Inflammatory macrophage (primary cell): Measurements from ENCODE around the gene C5orf58.

Source experiments
- DNase-seq, 2 donors: peaks; one replicate each; pipeline ENCODE4 v3.0.0-alpha.2; 2020 to 2022
- total RNA-seq, 18 experiments: gene quantifications; one replicate each; lab custom pipeline; 2026; ENCODE audit warnings: mixed read lengths in 6 of 18, inconsistent platforms in 2 of 18; lab: John Stamatoyannopoulos, UW

C5orf58 gene, protein sequence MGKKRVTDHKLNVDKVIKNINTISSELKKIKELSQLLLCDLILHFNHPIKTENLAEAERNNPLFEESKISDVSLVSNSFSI
- 0 to 0.10 (median 0) reads per million in 18 experiments for total RNA-seq

GRCh38 chr5:170232786-170233185 is at the start of gene C5orf58:
C5orf58 (plus strand) TSS chr5:170232985; CDS start chr5:170234977, 1,992 bp downstream.
- no peak for DNase-seq

- peak; percentile 51 to 64 for DNase-seq
Observed at GRCh38 chr5:170183816-170184687, 48.7 kb upstream of the C5orf58 start.

GRCh38 chr5:170184737-170185136 is 48.0 kb upstream of the C5orf58 start:
- DNase-seq, result no peak

GRCh38 chr5:170186156-170186555 is 46.6 kb upstream of the C5orf58 start:
- DNase-seq, result peak; percentile 60 to 83

DNA sequence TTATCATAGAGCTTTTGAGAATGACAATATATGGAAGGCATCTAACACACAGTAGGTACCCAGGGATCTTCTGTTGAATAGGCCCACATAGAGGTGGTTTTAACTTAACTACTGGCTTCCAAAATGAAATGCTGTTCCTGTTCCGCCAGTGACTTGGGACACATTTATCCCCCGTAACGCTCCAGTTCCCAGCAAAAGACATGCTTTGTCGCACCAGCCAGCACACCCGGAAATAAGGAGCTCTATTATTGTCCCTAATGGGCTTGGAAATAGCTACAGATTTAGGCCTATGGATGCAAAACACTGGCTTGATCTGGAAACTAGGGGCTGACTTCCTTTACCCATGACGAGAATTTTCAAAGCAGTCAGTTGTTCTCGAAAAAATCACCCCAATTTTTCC is 45.9 kb upstream of the C5orf58 start:
- no peak for DNase-seq

- peak; percentile 37 to 63 for DNase-seq
Observed at GRCh38 chr5:170190436-170191134, 42.2 kb upstream of the C5orf58 start.

DNA sequence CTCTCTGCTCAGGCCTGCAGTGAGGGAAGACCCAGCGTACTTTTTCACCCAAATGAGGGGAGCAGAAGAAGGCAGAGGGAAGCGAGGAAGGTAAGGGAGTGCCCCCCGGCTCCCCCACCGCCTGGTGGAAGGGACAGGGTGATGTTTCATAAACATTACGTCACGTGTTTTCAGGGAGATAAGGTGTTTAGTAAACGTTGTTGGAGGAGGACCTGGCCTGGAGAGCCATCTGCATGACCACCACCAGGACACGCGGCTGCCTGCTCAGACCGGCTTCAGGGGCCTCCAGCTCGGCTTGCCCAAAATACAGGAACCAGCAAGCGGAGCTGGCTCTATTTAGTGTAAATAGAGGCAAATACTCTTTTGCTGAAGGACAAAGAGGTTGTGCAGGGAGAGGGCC is 40.0 kb upstream of the C5orf58 start:
- no peak for DNase-seq

GRCh38 chr5:170195961-170196360 is 36.8 kb upstream of the C5orf58 start:
- no peak for DNase-seq

DNA sequence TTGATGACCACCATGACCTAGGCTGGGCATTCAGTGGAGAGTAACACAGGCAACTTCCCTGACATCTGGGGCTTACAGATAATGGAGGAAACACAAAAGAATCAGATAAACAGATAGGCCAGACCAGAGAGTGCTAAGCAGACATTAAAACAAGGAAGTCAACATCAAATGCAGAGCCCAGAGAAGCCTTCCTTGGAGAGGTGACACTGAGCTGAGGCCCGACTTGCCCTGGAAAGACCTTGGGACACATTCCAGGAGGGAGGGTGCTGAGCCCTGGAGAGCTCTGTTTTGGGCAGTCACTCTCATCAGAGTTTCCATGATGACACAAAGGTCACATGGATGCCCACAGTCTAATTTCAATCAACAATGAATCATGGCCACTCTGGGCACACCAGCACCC is 31.9 kb upstream of the C5orf58 start:
- DNase-seq, result peak; percentile 8 to 9

DNA sequence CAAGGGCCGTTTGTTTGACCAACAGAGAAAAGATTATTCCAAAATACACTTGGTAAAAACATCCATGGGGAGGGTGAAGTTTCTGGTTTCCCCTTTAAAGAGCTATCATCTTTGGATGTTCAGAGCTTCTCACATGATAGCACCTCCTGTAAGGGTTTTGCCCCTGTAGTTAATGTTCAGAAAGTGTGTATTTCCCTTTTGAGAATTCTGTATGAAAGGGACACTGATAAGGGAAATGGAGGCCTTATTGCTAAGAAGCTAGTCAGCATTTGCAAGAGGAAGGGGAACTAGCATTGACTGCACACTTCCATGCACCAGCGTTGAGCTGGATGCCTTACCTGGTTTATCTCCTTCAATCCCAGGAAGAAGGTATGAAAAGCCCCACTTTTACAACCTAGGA is 31.5 kb upstream of the C5orf58 start:
- peak in 1 of 2 donors; percentile 17 for DNase-seq

GRCh38 chr5:170202117-170202516 is 30.7 kb upstream of the C5orf58 start:
- no peak for DNase-seq

DNA sequence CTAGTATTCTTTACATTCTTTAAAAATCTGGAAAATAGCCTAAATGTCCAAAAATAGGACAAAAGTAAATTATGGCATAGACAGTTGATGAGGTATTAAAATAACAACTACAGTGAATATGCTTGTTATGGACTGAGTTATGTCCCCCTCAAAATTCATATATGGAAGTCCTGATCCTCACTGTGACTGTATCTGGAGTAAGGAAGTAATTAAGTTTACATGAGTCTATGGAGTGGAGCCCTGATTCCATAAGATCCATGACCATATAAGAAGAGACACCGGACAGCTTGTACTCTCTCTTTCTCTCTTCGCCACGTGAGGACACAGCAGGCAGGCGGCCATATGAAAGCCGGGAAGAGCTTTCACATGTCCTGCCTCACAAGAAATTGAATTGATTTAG is 28.6 kb upstream of the C5orf58 start:
- no peak for DNase-seq

GRCh38 chr5:170206216-170206615 is 26.6 kb upstream of the C5orf58 start:
- DNase-seq, result no peak

- no peak for DNase-seq
Observed at GRCh38 chr5:170206958-170207357, 25.8 kb upstream of the C5orf58 start.

GRCh38 chr5:170211575-170212334 is 21.0 kb upstream of the C5orf58 start:
- no peak for DNase-seq

GRCh38 chr5:170216257-170216864 is 16.4 kb upstream of the C5orf58 start:
- DNase-seq, result peak; percentile 65 to 80

- DNase-seq, result no peak
Observed at GRCh38 chr5:170217831-170218230, 15.0 kb upstream of the C5orf58 start.

GRCh38 chr5:170218726-170219125 is 14.1 kb upstream of the C5orf58 start:
- DNase-seq, result no peak

DNA sequence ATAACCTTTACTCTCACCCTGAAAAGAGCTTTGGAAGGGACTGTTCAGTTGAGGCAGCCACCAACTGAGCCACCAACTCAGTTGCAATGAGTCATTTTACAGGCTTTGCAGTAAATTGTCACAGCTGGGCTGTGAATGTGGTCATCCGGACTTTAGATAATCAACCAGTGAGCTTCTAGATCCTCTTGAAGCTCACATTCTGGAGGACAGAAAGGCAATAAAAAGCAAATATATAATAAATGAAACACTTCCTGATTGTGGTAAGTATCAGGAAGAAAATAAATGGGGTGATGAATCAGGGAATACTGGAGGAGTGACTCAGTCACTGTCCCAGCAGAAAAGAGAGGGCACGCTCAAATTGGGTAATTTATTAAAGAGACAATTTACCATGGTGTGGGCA is 13.2 kb upstream of the C5orf58 start:
- DNase-seq, result peak; percentile 3 to 31

DNA sequence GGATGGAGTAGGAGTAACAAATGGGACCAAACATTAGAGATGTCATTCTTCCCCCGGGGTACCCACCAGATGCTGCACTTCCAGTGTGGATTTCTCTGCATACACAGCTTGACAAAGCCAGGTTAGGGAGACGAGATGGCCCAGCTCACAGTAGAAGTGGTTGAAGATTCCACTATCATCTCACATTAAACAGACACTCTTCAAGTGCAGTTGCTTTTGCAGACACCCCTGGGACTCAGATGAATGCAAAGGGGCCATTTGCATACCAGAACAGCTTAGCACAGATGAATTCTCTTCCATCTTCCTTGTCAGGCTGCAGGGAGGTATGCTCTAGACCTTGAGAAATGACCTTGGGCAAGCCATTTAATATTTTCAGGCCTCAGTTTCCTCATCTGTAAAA is 12.6 kb upstream of the C5orf58 start:
- no peak for DNase-seq

DNA sequence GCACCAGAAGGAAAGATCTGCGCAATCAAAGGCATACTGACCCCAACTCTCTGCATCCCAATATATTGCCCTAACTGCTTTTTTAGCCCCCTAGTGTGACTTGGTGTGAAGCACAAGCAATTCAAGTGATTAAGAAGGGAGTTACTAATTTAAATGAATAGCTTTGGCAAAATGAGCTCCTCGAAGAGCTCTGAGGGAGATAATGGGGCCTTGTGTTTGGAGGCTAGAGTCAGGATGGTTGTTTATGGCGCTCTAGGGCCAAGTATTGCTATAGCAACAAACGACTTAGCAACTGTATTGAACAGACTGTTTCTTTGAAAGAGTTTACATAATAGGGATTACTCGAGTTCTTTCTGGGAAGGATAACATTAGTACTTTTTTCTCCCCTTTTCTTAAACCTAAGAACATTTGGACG is 11.5 kb upstream of the C5orf58 start:
- no peak for DNase-seq

- DNase-seq, result no peak
Observed at GRCh38 chr5:170223360-170223759, 9.4 kb upstream of the C5orf58 start.
